Lower lobe of right lung (tissue), 2 donors: ENCODE data around the gene MYOZ2. TPM values are rescaled to one million over a fixed set of nuclear protein-coding genes. Genes with fewer than 3 reads are reported as not detected.

ENCODE experiments used
- ATAC-seq, 2 donors: fragments of 200-7000 bp; cut with Tn5 transposase; one replicate each; pipeline ENCODE4 v1.9.1; 2020 to 2022; ENCODE audit warnings: mild to moderate bottlenecking in 2 of 2, moderate library complexity in 2 of 2
- DNase-seq: peaks from one replicate; pipeline ENCODE4 v3.0.0-alpha.2; 2020
- H3K27ac ChIP-seq: fragments of 200-600 bp; one replicate; pipeline ENCODE4 v1.8.0; 2022
- H3K27me3 ChIP-seq: fragments of 200-600 bp; one replicate; pipeline ENCODE4 v1.8.0; 2022; ENCODE audit warnings: low read depth
- H3K36me3 ChIP-seq: fragments of 200-600 bp; one replicate; pipeline ENCODE4 v1.8.0; 2022; ENCODE audit warnings: mild to moderate bottlenecking
- H3K4me1 ChIP-seq: fragments of 200-600 bp; one replicate; pipeline ENCODE4 v1.8.0; 2022
- H3K4me3 ChIP-seq: fragments of 200-600 bp; one replicate; pipeline ENCODE4 v1.8.0; 2022; ENCODE audit warnings: mild to moderate bottlenecking
- H3K9me3 ChIP-seq: fragments of 200-600 bp; one replicate; pipeline ENCODE4 v1.8.0; 2022
- intact Hi-C: fragments of 100-400 bp; cut with DNase I; formaldehyde crosslinking; loops from one replicate; pipeline ENCODE4 v1.11.0; 2022
- total RNA-seq: library from RNA; stranded (reverse); fragmentation: NEBNext Ultra II Directional; extraction: Animal tissue kit (Norgen Biotek cat#: 25700); gene quantifications from one replicate; pipeline ENCODE4 v1.2.1, GENCODE V29; 2021
- TF ChIP-seq, protein P1 (sequence below): fragments of 200-600 bp; IDR thresholded peaks from one replicate; pipeline ENCODE4 v1.8.0; 2022; ENCODE audit warnings: antibody characterized with exemption, mild to moderate bottlenecking
- donor health status: DM: no; HTN: yes; CAD: no; lungs with severe emphysema.

Gene MYOZ2
- total RNA-seq, 1 donor from 2014 or later, result not detected

DNA sequence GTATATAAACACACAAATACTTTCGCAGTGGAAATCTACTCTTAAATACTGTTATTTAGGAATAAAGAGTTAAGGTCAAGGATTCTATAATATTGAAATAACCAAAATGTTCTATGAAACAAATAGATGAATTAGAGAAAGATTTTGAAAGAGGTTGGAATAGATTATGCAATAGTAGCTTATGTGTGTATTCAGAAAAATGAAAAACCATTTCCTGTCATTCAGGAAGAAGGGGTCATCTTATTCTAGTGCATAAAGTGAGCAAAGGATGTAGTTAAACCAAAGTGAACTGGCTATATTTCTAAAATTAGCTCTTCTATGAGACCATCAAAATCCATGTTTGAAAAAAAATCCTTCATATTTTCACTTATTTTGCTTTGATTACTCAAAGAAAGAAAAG is 30.0 kb upstream of the MYOZ2 start:
- DNase-seq (no peak), ATAC-seq (no peak)
- H3K9me3 ChIP-seq, result no peaks in the 10 kb centered on the region
- H3K4me1 ChIP-seq, result peaks cover 30% of the 10 kb centered on the region
- H3K27me3 ChIP-seq, result no peaks in the 10 kb centered on the region
- H3K4me3 ChIP-seq, result no peak overlapping the region
- TF ChIP-seq, protein P1, sequence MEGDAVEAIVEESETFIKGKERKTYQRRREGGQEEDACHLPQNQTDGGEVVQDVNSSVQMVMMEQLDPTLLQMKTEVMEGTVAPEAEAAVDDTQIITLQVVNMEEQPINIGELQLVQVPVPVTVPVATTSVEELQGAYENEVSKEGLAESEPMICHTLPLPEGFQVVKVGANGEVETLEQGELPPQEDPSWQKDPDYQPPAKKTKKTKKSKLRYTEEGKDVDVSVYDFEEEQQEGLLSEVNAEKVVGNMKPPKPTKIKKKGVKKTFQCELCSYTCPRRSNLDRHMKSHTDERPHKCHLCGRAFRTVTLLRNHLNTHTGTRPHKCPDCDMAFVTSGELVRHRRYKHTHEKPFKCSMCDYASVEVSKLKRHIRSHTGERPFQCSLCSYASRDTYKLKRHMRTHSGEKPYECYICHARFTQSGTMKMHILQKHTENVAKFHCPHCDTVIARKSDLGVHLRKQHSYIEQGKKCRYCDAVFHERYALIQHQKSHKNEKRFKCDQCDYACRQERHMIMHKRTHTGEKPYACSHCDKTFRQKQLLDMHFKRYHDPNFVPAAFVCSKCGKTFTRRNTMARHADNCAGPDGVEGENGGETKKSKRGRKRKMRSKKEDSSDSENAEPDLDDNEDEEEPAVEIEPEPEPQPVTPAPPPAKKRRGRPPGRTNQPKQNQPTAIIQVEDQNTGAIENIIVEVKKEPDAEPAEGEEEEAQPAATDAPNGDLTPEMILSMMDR, result no peak
- no peak overlapping the region for H3K27ac ChIP-seq
- H3K36me3 ChIP-seq, result no peaks in the 10 kb centered on the region
- intact Hi-C loops, result no loop called here

- Histone ChIP-seq H3K4me3 (no peak overlapping the region), H3K27ac (no peak overlapping the region), H3K9me3 (no peaks in the 10 kb centered on the region), H3K36me3 (no peaks in the 10 kb centered on the region), H3K4me1 (peaks cover 30% of the 10 kb centered on the region), H3K27me3 (no peaks in the 10 kb centered on the region)
- ATAC-seq (no peak), DNase-seq (no peak)
- TF ChIP-seq, protein P1, result no peak
- intact Hi-C loops, result no loop called here
Measured at GRCh38 chr4:119106036-119107000, 29.3 kb upstream of the MYOZ2 start.

GRCh38 chr4:119110121-119110520 is 25.5 kb upstream of the MYOZ2 start:
- Histone ChIP-seq H3K27me3 (no peaks in the 10 kb centered on the region), H3K27ac (no peak overlapping the region), H3K36me3 (no peaks in the 10 kb centered on the region), H3K4me1 (peaks cover 12% of the 10 kb centered on the region), H3K4me3 (no peak overlapping the region), H3K9me3 (no peaks in the 10 kb centered on the region)
- DNase-seq (no peak), ATAC-seq (no peak)
- TF ChIP-seq, protein P1, result no peak
- intact Hi-C loops, result no loop called here

DNA sequence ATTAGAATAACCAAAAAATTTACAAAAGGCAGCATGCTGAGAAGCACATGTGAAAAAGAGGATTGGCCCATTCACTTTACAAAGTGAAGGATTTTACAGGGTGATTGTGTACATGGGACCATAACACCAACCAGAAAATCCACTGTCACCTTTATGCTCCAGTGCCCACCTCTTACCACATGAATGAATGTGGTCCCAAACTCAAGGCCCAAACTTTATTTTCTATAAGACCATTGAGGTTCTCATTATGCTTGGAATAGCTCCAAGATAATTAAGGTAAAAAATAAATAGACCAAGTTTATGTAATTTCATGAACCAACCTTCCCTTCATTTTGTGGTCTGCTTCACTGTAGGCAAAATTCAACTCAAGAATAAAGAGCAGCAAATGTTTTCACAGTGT is 24.3 kb upstream of the MYOZ2 start:
- no peak for ATAC-seq
- TF ChIP-seq, protein P1, result no peak

DNA sequence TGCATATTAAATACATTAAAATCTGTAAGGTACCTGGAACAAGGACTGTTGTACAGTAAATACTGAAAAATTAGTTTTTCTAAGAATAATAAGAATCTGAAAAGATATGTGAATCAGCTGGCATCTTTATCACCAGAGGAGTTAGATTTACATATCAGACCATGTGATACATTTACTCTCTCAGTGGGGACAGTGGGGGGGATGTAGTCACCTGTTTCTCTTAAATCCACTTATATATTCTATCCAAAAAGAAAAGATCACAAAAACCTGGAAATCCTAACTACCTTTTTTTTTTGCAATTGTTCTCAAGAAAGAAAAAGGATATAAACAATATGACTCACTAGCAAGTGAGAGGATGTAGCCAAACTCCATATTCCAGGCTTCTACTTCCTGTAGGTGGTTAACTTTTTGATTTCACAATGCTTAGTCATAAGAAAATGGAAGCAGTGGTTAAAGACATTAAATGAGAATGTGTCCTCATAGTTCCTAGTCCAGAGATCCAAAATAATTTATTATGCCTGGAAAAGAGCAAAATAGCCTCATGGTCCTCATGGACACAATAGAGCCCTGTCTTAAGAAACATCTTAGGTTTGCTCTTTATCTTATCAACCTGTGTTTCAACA is 22.5 kb upstream of the MYOZ2 start:
- H3K4me3 ChIP-seq, result no peak overlapping the region
- H3K27ac ChIP-seq, result no peak overlapping the region
- ATAC-seq (peak; percentile 59 to 71), DNase-seq (no peak)
- intact Hi-C loops, result no loop called here
- no peaks in the 10 kb centered on the region for H3K9me3 ChIP-seq
- TF ChIP-seq, protein P1, result no peak
- H3K27me3 ChIP-seq, result no peaks in the 10 kb centered on the region
- no peaks in the 10 kb centered on the region for H3K36me3 ChIP-seq
- H3K4me1 ChIP-seq, result no peaks in the 10 kb centered on the region

More for the DNA sequence above, 24.3 kb upstream of the MYOZ2 start:
- Histone ChIP-seq H3K9me3 (no peaks in the 10 kb centered on the region), H3K4me1 (peaks cover 2% of the 10 kb centered on the region), H3K4me3 (no peak overlapping the region), H3K36me3 (no peaks in the 10 kb centered on the region), H3K27ac (no peak overlapping the region), H3K27me3 (no peaks in the 10 kb centered on the region)
- intact Hi-C loops, result no loop called here
- no peak for DNase-seq
